ENCODE results near the gene PDK4.

DNA sequence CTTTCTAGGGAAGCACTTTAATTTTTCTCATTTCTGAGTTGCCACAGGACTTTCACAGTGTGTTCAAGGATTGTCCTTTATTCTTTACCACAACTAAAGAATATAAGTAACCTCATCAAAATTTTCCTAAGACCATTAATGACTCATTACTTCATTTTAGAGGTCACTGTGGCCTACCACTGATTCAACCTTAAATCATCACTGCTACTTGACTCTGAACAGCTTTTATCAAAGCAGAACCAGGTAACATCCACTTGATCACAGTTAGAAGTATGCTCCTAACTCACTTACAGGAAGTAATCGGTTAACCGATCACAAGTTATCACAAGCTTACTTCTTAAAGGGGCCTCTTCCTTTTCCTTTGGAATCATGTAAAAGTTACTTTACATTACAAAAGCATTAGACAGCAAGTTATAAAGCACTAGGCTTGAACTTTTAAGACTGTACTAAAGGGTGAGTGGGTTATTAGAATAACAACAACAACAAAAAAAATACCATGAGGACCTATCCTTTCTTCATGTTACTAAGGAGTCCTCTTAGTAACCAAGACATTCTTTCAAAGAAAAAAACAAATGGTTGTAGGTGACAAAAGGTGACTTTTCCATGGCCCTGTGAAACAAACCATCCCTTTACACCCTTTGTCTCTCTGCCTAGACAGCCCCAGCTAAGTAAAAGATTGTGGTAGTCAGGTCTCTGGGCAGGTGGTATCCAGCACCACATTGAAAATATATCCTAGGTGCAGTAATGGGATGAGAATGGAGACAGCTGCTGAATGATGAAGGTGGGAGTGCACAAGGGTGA is 40.0 kb upstream of the PDK4 start:
- TF ChIP-seq NR2C1 (IDR thresholded peaks at IDR 0.05) (no peak), NR2C2 (IDR thresholded peaks at IDR 0.05; ENCODE audit: borderline replicate concordance, control insufficient read depth, insufficient read length, low read depth) (no peak), MEF2A (IDR thresholded peaks at IDR 0.05; ENCODE audit: insufficient read depth, low read depth, low read length) (no peak)

Data from GM12878 (cell line).